Kasumi-1 (cell line): ENCODE measurements around the gene HIP1.
A peak's percentile ranks its signal among the peaks of the same experiment; 100 is the strongest.
"Not testable (repeated sequence)": the region's sequence is repeated elsewhere in the genome, so short reads cannot be mapped to it uniquely, and the experiment has no call there.

Source experiments
- DNase-seq, 2 experiments: peaks; one replicate each; lab custom pipeline; 2025; lab: John Stamatoyannopoulos, UW

The HIP1 gene

DNA sequence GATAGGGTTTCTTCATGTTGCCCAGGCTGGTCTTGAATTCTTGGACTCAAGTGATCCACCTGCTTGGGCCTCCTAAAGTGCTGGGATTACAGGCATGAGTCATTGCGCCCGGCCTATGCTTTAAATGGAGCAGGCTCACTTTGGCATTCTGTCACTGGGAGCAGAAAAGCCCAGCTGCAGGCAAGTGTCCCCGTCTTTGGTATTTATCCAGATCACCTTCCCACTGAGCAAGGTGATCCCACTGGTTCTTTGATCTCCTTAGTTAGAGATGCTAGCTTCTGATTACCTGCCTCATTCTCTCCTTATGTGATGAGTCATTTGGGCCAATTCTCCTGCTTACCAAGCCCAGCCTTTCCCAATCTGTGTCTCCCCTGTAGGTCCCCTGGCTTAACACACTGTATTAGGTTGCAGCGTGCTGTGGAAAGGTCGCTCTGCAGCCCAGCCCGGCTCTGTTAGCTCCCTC lies 207.4 kb downstream of the HIP1 start:
- DNase-seq = no peak

DNA sequence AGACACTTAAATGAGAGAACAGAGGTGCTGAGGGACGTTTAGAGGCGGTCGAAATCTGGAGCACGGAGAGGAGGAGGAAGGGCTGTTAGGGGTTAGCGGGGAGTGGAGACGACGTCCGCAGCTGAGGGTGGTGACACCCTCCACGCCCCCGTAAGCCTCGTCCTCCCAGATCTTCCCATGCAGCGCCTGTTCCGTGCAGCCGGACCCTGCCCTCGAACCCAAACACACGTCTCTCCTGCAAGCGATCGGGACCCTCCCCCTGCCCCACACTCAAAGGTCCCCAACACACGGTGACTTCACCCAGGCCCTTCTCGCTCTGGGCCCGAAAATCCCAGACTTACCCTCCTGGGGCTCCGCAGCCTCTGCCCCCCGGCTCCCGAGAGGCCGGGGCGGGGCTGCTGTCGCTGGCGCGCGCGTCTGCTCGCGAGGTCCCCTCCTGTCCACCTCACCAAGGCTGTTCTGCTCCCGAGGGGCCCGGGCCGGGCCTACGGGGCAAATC lies 211.5 kb downstream of the HIP1 start:
- DNase-seq = peak in 1 of 2 experiments; percentile 6

DNA sequence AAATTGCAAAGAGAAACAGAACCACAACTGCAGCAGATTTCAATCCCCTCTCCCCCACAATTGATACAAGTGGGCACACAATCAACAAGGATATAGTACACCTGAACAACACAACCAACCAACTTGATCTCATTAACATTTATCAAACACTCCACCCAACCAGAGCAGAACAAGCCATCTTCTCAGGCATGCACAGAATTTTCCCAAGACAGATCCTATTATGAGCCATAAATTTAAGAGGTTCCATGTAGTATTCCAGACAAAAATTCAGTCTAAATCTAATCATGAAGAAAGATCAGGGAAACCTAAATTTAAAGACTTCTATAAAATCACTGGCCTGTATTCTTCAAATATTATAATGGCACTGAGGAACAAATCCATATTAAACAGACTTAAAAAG lies 217.0 kb downstream of the HIP1 start:
- not testable (repeated sequence) for DNase-seq

DNA sequence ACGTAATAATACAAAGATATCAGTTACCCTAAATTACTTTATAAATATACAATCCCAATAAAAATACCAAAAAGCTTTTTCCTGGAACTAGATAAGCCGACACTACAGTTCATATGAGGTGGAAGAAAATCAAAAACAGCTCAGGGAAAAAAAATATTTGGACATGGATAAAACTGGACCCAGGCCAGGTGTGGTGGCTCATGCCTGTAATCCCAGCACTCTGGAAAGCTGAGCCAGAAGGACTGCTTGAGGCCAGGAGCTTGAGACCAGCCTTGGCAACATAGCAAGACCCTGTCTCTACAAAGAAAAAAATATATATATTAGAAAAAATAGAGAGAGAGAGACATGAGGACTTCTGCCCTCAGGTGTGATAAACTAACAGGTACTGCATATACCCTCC lies 219.9 kb downstream of the HIP1 start:
- not testable (repeated sequence) for DNase-seq

DNA sequence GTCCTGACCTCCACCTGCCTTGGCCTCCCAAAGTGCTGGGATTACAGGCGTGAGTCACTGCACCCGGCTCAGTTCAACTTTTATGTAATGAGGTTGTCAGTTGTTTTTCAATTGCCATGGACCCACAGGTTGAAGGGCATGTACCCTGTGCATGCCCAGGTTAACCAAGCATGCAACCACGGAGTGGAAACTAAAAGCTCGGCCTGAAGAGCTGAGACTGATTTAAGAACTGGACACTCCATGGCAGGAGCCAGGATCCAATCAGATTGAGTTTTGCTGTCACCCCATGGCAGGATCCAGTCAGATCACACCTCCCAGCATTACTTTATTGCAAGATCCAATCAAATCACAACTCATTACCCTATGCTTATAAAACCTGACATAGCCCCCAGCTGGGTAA lies 229.7 kb downstream of the HIP1 start:
- not testable (repeated sequence) for DNase-seq

DNA sequence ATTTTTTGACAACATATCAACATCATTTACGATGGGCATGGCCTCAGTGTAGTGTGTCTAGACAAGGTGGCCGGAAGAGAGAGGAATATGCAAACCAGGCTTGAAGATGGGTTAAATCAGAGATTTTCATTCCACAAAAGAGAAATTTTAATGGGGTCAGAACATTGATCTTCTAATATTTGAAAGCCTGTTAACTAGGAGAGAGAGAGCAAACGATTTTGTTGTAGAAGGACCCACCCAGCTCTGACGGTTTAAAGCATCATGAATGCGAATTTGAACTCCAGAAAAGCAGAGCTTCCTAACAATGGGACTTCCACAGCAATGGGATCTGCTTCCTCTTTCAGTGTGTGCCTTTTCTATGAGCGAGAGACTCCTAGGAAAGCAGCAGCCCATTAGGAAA lies 246.7 kb downstream of the HIP1 start, which contains the start of gene SPDYE5:
SPDYE5 (plus strand) TSS at position 301 of the 400 bp plus-strand sequence. CDS start 1,728 bp downstream, outside the sequence.
- not testable (repeated sequence) for DNase-seq

DNA sequence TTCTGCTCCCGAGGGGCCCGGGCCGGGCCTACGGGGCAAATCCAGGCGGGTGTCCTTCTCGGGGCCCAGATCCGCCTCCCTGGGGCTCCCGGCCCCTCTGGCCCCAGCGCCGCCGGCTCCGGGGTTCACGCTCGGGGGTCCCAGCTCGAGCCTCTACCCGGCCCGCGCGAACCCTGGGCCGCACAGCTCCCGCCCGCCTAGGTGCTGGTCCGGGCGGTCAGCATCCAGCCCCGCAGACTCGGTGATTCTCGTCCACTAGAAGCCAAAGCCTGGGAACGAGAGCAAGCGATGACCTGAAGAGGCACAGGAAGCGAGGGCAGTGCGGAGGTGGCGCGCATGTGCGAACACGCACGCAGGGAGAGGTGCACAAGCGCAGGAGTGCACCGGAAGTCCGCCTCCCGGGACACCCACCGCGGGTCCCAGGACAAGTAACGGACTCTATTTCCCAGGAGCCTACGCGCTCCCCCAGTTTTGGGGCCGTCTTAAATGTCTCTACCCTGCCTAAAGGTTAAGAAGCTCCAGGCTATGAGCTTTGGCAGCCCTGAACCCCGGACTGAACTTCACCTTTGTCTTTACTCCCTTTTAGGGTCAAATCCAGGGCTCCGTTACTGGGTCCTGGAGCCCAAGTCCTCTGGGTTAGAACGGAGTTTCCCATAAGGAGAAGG lies 252.6 kb downstream of the HIP1 start, which contains the start of gene POM121C:
POM121C (minus strand) TSS at position 321 of the 665 bp plus-strand sequence. CDS start 44,803 bp downstream, outside the sequence.
- DNase-seq = peak; percentile 89 to 90

DNA sequence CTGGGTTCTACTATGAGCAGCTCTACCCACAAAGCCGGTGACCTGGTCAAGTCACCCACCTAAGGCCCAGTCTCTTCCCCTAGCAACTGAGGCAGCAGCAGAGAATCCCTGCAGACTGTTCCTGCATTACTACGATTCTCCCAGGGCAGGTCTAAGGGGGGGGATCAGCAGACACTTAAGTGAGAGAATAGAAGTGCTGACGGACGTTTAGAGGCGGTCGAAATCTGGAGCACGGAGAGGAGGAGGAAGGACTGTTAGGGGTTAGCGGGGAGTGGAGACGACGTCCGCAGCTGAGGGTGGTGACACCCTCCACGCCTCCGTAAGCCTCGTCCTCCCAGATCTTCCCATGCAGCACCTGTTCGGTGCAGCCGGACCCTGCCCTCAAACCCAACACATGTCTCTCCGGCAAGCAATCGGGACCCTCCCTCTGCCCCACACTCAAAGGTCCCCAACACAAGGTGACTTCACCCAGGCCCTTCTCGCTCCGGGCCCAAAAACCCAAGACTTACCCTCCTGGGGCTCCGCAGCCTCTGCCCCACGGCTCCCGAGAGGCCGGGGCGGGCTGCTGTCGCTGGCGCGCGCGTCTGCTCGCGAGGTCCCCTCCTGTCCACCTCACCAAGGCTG lies 253.3 kb downstream of the HIP1 start:
- DNase-seq = not testable (repeated sequence)
